Colon (tissue), 2 donors: Measurements from ENCODE around the gene B3GNT3.

Source experiments
- FAIRE-seq: peaks from 2 replicates; lab custom pipeline; 2012; peaks lifted over from hg19 to GRCh38; lab: Jason Lieb, UNC
- donor health status: control.
- donor health status: control.

B3GNT3 gene, protein sequence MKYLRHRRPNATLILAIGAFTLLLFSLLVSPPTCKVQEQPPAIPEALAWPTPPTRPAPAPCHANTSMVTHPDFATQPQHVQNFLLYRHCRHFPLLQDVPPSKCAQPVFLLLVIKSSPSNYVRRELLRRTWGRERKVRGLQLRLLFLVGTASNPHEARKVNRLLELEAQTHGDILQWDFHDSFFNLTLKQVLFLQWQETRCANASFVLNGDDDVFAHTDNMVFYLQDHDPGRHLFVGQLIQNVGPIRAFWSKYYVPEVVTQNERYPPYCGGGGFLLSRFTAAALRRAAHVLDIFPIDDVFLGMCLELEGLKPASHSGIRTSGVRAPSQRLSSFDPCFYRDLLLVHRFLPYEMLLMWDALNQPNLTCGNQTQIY

DNA sequence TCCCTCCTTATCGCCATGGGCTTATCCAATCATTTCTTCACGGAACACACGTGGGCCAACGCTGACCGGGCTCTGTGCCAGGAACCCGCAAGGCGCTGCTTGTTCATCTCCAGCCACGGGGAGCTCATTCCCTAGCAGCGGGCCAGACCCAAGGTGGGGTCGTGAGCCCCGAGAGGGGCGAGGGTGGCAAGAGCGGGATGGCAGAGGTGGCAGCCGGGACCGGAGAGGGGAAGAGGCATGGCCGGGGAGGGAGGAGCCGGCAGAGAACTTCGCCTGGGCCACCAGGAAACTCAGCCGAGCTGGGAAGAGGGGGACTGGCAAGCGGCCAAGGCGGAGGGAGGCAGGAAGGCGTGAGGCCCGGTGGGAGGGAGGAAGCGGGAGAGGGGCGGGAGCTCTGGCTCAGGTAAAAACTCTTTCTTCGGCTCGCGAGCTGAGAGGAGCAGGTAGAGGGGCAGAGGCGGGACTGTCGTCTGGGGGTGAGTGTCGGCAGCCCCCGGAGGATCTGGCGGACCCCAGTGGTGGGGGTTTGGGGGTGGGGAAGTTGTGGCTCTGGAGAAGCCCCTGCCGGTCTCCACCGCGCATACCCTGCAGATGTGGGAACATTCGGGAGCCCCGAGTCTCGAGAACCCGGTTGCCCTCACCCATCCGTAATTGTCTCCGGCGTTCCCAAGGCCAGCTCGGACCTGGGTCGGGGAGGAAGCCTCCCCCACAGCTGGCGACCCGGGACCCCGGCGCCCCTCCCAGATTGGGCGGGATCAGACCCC, at the start of gene B3GNT3:
TSS of gene B3GNT3 (plus strand) at position 408 of the 764 bp plus-strand sequence. CDS start 12,670 bp downstream, outside the sequence.
- no peak for FAIRE-seq

DNA sequence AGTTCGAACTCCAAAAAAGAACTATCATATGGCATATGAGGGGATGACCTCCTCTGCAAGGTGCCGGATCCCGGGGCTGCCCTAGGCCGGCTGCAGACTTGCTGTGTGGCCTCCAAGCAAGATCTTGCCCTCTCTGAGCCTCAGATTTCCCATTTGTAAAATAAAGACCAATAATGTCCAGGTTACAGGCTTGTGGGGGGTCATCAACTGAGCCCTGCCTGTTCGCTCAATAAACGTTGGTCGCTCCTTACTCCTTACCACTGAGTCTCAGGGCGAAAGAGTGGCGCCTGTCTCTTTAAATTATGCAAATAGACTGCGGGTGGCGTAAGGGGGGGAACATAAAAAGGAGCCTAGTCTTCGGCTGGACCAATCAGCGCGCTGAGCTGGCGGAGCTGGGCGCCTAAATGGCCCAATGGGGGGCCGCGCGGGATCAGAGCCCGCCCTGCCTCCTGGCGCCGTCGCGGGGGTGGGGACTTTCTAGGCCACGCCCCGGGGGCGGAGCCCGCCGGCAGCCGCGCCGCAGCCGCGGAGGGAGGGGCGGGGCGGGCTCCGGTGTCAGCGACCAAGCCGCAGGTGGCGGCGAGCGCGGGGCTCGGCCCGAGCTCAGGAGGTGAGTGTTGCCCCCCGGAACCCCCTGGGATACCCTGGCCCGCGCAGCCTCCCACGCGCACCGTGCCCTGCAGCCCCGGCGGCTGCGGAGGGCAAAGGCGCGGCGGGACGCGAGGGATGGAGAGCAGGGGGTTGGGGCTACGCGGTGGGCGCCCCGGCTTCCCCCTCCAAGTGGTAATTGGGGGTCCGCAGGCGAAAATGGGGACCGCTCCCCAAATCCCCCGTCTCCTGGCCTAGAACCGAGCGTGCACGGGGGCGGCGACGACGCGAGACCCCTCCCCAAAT, 47.5 kb upstream of the B3GNT3 start:
- no peak for FAIRE-seq

DNA sequence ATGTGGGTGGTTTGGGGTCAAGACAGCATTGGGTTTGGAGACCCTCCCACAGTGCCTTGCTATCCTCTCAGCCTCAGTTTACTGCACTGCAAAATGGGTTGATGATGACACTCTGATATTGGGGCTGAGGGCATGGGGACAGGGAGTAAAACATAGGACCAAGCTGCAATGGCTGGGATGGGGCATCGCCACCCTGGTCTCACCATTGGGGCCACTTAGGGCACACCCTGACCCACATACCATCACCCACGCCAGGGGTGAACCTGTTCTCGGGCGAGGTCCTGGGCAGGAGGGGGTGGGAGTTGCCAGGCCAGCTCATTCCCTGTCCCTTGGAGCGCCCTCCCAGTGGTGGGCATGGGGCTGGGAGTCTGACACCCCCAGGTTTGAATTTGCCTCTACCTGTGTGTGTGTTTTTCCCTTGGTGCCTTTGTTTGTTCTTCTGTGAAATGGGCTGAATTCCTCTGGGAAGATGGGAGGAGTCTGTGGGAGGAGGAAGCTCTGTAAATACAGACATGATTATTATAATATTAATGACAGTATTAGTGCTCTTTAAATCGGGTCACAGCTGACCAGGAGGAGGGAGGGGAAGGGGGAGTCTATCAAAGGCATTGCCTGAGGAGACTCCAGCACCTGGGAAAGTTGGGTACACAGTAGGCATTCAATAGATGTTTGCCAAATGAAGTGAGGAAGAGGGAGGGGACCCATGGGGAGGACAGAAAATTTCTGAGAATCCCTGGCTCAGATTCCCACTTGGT, 45.9 kb upstream of the B3GNT3 start:
- FAIRE-seq, result no peak

DNA sequence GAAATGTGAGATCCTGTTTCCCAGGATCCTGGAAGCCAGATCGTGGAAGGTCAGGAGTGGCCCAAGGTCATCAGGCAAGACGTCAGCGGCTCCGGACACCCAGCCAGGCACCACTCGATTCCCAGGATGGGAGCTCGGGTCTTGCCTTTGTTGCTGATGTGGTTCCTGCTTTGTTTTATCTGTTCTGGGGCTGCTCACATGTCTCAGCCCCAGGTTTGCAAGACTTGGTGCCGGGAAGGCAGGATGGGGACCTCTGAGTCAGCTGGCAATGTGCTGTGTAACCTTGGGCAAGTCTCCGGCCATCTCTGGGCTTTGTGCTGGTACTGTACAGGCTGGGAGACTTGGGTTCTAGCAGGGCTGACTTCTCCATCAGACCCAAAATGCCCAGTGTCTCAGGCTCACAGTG, 45.0 kb upstream of the B3GNT3 start:
- no peak for FAIRE-seq

DNA sequence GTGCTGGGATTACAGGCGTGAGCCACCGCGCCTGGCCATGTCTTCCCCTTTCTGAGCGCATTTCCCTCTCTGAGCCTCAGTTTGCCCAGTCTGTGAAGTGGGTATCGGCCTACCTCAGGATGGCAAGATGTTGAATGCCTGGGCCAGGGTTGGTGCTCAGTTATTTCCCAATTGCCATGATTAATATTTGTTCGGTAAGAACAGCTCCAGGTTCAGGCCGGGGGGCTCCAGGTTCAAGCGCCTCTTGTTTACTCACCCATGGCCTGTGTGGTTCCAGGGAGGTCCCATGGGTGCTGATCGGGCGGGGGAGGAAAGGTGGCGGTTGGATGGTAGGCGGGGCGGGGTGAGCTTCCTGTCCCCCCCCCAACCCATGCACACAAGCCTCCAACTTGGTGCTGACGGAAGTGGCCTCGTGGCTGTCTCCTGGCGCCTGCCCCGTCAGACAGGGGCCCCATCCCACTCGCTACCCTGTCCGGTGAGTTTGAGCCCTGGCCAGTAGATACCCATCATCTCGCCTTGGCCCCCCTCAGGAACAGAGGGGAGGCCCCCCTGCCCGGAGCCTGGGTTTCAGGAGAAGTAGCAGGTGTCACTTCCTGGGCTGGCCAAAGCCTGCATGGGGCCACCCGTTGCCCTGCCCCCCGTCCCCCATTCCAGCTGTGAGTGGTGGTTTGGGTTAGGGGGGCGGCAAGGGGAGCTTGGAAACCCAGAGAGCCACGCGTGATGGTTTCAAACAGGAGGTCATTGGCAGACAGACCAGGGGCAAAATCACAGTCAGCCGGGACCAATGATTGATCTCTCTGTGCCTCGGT, 43.6 kb upstream of the B3GNT3 start, which contains the start of gene FCHO1:
TSS of gene FCHO1 (plus strand) at position 375 of the 809 bp plus-strand sequence. CDS start 3,688 bp downstream, outside the sequence.
- FAIRE-seq, result no peak

DNA sequence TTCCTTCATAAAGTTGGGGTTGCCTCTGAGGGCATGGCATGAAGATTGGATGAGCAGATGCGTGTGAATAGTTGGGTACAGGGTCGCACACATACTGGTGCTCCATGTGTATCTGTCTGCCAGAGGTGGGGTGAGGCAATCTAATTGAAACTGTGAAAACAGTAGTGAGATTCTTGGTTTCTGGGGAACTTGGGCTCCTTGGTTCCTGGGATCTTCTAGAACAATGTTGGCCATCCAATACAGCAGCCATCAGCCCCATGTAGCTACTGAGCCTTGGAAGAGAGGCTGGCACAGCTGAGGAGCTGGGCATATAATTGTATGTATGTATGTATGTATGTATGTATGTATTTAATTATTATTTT, 43.0 kb upstream of the B3GNT3 start:
- no peak for FAIRE-seq

DNA sequence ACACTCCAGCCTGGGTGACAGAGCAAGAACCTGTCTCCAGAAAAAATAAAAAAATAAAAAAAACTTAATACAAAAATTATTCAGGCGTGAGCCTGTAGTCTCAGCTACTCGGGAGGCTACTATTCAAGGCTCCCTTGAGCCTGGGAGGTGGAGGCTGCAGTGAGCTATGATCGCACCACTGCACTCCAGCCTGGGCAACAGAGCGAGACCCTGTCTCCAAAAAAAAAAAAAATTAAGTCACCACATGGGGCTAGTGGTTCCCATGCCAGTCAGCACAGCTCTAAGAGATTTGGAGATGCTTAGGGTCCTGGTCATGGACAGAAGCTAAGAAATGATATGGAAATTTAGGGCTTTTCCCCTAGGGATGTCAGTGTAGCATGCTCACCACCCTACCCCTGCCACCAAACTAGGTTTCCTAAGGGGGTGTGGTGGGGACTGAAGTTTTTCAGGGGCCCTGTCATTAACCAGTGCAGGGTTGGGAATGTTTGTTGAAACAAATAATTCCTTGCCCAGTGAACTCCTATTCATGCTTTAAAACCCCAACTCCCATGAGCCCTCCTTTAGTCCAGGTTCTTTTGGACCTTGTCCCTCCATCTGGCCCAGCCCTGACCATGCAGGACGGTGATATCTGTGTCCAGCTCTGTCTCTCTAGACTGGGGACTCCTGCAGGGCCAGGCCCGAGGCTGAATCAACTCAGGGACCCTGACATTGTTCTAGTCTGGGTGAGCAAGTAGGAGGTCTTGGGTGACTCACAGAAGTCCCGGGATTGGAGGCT, 41.9 kb upstream of the B3GNT3 start:
- FAIRE-seq, result no peak

DNA sequence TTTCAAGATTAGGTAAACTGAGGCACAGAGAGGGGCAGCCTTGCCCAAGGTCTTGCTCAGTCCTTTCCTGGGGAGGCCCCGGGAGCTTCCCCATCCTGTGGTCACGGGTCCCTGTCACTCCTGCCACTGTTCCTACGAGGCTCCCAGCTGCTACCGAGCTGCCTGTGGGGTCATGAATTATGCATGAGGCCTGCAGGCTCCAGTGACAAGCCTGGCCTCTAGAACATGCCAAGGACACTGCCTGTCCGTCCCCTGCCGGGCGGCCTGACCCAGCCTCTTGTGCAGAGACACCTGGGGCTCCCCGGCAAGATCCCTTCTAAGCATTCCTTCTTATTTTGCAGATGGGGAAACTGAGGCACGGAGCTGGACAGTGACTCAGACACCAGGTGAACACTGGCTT, 41.0 kb upstream of the B3GNT3 start:
- FAIRE-seq, result no peak

DNA sequence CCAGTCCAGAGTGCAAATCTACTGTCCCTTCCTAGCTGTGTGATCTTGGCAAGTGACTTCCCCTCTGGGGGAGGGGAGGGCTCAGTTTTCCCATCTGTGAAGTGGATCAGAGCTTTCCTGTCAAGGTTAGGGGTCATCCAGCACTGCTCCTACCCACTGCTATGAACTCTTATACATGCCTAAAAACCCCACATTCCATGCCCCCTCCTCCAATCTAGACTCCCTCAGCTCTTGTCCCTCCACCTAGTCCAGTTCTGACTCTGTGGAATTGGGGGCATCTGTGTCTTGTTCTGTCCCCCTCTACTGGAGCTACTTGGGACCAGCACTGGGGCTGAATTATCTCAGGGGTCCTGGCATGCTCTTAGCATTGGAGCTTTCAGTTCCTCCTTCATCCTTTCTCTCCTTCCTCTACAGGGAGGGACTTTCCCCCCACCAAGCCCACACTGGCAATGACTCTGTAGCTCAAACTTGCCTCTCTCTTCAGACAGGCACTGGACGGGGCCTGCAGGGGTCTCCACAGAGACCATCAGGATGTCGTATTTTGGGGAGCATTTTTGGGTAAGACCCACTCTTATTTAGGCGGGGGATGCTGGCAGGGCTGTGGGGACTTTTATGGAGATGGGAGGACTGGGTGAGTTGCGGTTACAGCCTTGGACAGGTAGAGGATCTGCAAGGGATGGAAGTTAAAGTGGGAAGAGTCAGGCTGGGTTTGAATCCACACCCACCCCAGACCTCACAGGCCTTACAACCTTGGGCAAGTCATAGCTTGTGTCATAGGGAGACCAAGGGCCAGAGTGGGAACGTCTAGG, 40.1 kb upstream of the B3GNT3 start:
- FAIRE-seq, result no peak

DNA sequence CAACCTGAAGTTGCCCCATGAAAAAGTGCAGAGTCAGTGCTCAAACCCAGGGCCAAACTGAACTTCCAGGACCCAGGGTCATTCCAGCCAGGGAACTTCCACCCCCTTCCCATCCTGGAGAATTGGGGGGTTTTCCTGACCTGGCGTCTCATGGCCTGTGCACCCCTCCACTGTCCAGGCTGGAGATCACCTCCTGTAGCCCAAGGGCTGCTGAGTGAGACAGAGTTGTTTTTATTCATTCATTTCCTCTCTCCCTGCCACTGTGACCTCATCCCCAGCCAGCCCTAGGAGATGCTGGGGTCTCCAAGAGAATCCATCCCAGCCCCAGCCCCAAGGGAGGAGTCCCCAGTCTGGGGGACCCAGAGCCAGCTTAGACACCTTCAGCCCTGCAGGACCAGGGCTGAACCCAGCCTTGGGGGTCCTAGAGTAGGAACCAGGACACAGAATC, 39.5 kb upstream of the B3GNT3 start:
- no peak for FAIRE-seq

DNA sequence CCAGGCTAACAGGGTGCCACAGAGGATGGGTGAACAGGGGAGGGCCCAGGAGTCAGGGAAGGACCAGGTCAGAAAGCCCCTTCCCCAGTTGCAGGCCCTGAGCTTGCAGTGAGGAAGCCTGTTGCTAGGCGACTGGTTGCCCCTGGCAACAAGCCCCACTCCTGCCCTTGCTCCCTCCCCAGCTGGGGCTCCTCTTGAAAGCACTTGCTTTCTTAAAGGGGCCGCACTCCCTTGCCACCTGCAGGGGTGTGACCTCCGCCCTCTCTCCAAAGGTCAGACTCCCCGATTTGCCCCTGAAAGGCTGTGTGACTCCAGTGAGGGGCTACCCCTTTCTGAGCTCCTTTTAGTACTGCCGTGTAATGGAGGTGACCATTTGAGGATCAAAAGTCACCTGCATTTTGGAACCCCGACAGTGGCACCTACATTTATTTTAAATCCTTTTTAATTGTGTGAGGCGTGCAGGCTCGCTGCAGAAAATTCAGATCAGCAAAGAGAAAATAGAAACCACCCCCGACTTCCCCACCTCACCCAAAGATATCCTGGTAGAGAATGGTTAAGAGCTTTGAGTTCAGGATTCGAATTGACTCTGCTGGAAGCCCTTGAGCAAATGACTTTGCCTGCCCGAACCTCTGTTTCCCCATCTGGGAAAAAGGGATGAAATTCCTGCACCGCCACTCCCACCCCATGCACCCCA, 38.8 kb upstream of the B3GNT3 start:
- FAIRE-seq, result no peak

DNA sequence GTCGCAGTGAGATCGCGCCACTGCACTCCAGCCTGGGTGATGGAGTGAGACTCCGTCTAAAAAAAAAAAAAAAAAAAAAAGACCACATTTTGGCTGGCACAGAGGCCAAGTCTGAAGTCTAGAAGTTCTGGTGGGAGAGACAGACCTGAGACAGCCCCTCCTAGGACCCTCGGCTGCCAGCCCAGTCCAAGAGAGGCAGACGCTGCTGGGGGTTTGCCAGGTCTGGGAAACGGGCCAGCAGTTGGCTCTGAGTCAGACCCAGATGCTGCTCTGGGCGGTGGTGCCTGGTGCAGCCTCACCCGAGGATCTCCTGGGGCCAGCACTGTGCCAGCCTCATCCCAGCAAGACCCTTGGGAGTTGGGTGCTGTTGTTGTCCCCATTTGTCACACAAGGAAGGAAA, 37.8 kb upstream of the B3GNT3 start:
- FAIRE-seq, result no peak

DNA sequence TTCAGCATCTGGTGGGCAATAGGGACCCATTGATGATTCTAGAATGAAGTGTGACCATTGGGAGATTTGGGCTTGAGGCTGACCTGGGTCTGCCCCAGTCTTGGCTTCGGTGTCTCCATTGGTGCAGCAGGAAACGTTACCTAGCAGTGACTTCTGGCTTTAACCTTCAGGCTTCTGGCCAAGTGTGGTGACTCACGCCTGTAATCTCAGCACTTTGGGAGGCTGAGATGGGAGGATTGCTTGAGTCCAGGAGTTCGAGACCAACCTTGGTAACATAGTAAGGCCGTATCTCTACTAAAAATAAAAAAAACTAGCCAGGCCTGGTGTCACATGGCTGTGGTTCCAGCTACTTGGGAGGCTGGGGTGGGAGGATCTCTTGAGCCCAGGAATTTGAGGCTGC, 36.4 kb upstream of the B3GNT3 start:
- no peak for FAIRE-seq

DNA sequence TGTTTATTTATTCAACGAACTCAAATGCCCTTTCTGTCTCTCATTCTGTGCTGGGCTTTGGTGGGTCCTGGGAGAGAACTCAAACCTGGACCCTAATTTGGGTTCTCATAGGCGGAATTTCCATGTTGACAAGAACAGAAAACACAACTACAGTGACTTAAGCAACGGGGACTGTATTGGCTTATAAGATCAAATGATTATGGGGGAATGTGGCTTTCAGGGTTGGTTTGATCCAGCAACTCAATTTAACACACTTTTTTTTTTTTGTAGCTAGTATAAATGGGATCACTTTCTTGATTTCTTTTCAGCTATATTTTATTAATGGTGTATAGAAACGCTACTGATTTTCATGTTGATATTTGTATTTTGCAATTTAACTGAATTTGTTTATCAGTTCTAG, 33.8 kb upstream of the B3GNT3 start:
- FAIRE-seq, result no peak

DNA sequence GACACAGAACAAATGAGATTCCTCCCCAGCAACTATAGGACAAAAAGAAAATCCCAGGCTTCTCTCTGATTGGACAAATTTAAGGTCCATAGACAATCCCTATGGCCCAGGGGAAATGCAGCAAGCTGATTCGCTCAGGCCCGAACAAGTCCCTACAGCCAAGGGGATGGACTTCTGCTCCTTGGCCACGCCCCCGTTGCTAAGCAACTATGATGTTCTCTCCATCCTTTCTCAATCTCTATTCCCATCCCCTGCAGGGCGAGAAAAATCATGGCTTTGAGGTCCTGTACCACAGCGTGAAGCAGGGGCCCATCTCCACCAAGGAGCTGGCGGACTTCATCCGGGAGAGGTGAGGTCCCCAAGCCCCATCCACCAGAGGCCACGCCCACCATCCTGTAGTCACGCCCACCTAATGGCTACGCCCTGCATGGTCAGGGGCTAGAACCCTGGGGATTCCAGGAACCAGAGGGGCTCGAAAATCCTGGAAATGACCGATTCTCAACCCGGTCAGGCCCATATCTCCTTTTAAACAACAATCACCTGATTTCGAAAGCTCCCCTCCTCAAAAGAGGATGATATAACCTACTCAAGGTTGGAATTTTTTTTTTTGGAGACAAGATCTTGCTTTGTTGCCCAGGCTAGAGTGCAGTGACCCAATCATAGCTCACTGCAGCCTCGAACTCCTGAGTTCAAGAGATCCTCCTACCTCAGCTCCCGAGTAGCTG, 32.3 kb upstream of the B3GNT3 start:
- FAIRE-seq, result no peak

DNA sequence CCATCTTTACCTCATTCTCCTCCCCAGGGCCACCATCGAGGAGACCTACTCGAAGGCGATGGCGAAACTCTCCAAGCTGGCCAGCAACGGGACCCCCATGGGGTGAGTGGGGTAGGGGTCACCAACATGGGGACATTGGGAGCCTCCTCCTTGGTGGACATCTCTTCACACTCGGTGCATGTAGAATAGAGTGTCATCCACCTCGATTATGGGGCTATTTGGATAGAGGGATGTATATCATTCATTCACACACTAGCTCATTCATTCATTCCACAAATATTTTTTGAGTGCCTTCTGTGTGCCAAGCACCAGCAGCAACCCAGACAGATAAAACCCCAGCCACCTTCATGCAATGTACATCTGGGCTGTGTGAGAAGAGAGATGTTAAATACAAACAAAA, 30.6 kb upstream of the B3GNT3 start:
- FAIRE-seq, result no peak

DNA sequence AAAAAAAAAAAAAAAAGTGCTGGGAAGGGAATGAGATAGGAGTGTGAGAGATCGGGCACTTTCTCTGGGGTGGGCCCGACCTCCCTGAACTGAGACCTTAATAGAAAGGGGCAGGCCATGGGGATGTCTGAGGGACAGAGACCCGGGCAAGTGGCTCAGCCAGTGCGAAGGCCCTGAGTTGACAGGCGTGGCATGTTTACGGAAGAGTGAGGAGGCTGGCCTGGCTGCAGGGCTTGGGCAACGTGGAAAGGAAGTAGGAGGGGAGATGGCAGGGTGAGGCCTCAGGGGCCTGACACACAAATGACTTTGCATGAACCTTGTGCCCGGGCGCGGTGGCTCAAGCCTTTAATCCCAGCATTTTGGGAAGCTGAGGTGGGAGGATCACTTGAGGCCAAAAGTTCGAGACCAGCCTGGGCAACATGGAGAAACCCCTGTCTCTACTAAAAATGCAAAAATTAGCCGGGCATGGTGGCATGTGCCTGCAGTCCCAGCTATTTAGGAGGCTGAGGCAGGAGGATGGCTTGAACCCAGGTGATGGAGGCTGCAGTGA, 29.8 kb upstream of the B3GNT3 start:
- FAIRE-seq, result no peak
